OCI-LY3 (cell line): ENCODE results near the gene CHADL.

Experiments used
- H2AFZ ChIP-seq: fragments of 200-600, 300-600 bp; shearing (Covaris generic); 2 replicates; pipeline ENCODE4 v1.6.0; 2014; ENCODE audit warnings: antibody characterized with exemption, low read depth, low read length
- H3K27ac ChIP-seq: fragments of 200-600, 300-600 bp; sonication (generic); 2 replicates; pipeline ENCODE4 v1.5.1; 2014; ENCODE audit warnings: mild to moderate bottlenecking, low read length, moderate library complexity, mixed read lengths
- H3K27me3 ChIP-seq: fragments of 200-600, 300-600 bp; sonication (generic); 2 replicates; pipeline ENCODE4 v1.6.1; 2014; ENCODE audit warnings: low read depth, low read length, mixed read lengths
- H3K36me3 ChIP-seq: fragments of 200-600, 300-600 bp; sonication (generic); replicated peaks from 2 replicates; pipeline ENCODE3; 2014; ENCODE audit warnings: low read depth, low read length, mixed read lengths
- H3K4me1 ChIP-seq: fragments of 300-600, 200-600 bp; sonication (generic); 2 replicates; pipeline ENCODE4 v1.6.1; 2014; ENCODE audit warnings: low read length, mixed read lengths
- H3K4me2 ChIP-seq: fragments of 200-600, 300-600 bp; sonication (generic); 2 replicates; pipeline ENCODE4 v1.6.1; 2014; ENCODE audit warnings: low read length, mixed read lengths
- H3K4me3 ChIP-seq: fragments of 300-600, 200-600 bp; sonication (generic); 2 replicates; pipeline ENCODE4 v1.5.1; 2014; ENCODE audit warnings: antibody characterized with exemption, mild to moderate bottlenecking, low read length, moderate library complexity
- H3K79me2 ChIP-seq: fragments of 300-600, 200-600 bp; shearing (Covaris generic); 2 replicates; pipeline ENCODE4 v1.6.1; 2014; ENCODE audit warnings: mild to moderate bottlenecking, low read length, mixed read lengths
- H3K9ac ChIP-seq: fragments of 300-600, 200-600 bp; shearing (Covaris generic); 2 replicates; pipeline ENCODE4 v1.6.0; 2014; ENCODE audit warnings: mild to moderate bottlenecking, low read length, moderate library complexity
- H3K9me3 ChIP-seq: fragments of 200-600, 300-600 bp; shearing (Covaris generic); 2 replicates; pipeline ENCODE4 v1.6.1; 2014; ENCODE audit warnings: low read length, mixed read lengths; ENCODE audit not compliant: insufficient read depth
- H4K20me1 ChIP-seq: fragments of 200-600, 300-600 bp; sonication (generic); 2 replicates; pipeline ENCODE4 v1.6.1; 2016; ENCODE audit warnings: low read length, mixed read lengths; ENCODE audit not compliant: insufficient read depth
- CTCF ChIP-seq: fragments of 200-600, 300-600 bp; sonication (generic); IDR thresholded peaks from 2 replicates; pipeline ENCODE4 v1.5.1; 2014; ENCODE audit warnings: antibody characterized with exemption, low read length, low read depth
- EZH2phosphoT487 ChIP-seq: fragments of 200-600 bp; shearing (Covaris generic); IDR thresholded peaks from 2 replicates; pipeline ENCODE4 v1.6.1; 2018; ENCODE audit warnings: antibody characterized with exemption, mixed run types, low read depth

Gene CHADL

GRCh38 chr22:41250127-41250526 lies 9.4 kb upstream of the CHADL start:
- H3K79me2 ChIP-seq, result no peaks in the 10 kb centered on the region
- H3K9me3 ChIP-seq, result no peaks in the 10 kb centered on the region
- no peak overlapping the region for H3K27ac ChIP-seq
- no peaks in the 10 kb centered on the region for H3K27me3 ChIP-seq
- peaks cover 74% of the 10 kb centered on the region for H3K36me3 ChIP-seq
- H3K4me3 ChIP-seq, result no peak overlapping the region
- no peak overlapping the region for H3K9ac ChIP-seq
- H3K4me1 ChIP-seq, result no peaks in the 10 kb centered on the region
- no peak overlapping the region for H2AFZ ChIP-seq
- H4K20me1 ChIP-seq, result no peaks in the 10 kb centered on the region
- no peak overlapping the region for H3K4me2 ChIP-seq
- TF ChIP-seq EZH2phosphoT487 (no peak), CTCF (no peak)

DNA sequence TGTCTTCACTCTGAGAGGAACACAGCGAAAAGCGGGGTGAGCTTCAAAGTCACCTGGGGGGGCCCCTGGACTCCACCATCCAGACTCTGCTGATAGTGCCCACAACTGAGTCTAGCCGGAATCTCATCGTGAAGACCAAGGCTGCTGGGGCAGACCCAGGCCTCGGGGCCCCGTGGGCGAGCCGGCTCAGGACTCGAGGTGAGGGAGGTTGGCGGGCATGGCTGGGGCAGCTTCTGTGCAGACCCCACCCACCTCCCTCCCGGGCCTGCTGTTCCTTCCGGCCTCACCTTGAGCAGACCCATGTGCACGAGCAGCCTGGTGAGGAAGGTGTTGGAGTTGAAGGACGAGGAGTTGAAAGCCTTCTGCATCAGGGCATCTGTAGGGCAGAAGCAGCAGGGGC lies 8.7 kb upstream of the CHADL start:
- Histone ChIP-seq H3K9ac (no peak overlapping the region), H3K36me3 (peaks cover 70% of the 10 kb centered on the region), H2AFZ (no peak overlapping the region), H4K20me1 (no peaks in the 10 kb centered on the region), H3K79me2 (no peaks in the 10 kb centered on the region), H3K27ac (no peak overlapping the region), H3K9me3 (no peaks in the 10 kb centered on the region), H3K4me3 (no peak overlapping the region), H3K27me3 (no peaks in the 10 kb centered on the region), H3K4me1 (no peaks in the 10 kb centered on the region), H3K4me2 (no peak overlapping the region)
- TF ChIP-seq CTCF (no peak), EZH2phosphoT487 (no peak)

DNA sequence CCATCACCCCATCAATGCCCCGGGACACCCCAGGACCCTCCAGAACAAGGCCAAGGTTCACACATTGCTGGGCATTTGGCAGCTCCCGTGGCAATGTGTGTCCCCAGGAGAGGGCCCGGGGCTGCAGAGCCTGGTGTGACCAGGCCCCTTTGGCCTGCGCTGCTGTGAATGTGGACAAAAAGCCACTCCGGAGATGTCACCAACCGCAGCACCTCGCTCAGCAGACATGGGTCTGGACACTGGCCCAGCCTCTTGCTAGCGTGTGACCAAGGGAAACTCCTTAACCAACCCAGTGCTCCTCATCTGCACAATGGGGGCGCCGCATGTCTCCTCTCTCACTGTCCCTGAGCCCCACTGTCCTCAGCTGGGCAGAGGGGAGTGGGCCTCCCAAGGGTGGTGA lies 8.0 kb upstream of the CHADL start:
- Histone ChIP-seq H2AFZ (no peak overlapping the region), H3K4me2 (no peak overlapping the region), H3K9me3 (no peaks in the 10 kb centered on the region), H4K20me1 (no peaks in the 10 kb centered on the region), H3K27me3 (no peaks in the 10 kb centered on the region), H3K79me2 (no peaks in the 10 kb centered on the region), H3K9ac (no peak overlapping the region), H3K36me3 (peaks cover 64% of the 10 kb centered on the region), H3K4me3 (no peak overlapping the region), H3K27ac (no peak overlapping the region), H3K4me1 (no peaks in the 10 kb centered on the region)
- TF ChIP-seq EZH2phosphoT487, result no peak
- no peak for TF ChIP-seq CTCF

DNA sequence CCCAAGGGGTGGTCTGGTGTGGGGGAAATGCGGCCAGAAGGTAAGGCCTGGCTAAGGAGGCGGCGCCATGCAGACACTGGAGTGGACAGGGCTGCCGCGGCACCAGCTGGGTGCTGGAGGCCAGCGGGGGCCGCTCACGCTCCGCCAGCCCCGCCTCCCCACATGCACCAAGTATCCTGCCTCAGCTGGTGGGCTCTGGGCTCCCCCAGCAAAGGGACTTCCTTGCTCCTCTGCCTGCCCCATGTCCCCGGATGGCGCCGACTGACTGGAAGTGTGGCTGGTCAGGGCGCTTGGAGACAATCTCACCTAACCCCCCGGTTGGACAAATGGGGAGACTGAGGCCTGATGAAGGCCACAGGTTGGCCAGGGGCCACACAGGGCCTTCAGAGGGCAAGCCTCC lies 7.6 kb upstream of the CHADL start:
- Histone ChIP-seq H2AFZ (no peak overlapping the region), H3K79me2 (no peaks in the 10 kb centered on the region), H3K9me3 (no peaks in the 10 kb centered on the region), H4K20me1 (no peaks in the 10 kb centered on the region), H3K9ac (no peak overlapping the region), H3K4me1 (no peaks in the 10 kb centered on the region), H3K36me3 (peaks cover 65% of the 10 kb centered on the region), H3K4me2 (no peak overlapping the region), H3K27me3 (no peaks in the 10 kb centered on the region), H3K27ac (no peak overlapping the region), H3K4me3 (no peak overlapping the region)
- TF ChIP-seq CTCF (no peak), EZH2phosphoT487 (no peak)
